ENCODE data around the gene YIPF2.
"Not testable (repeated sequence)": the region's sequence is repeated elsewhere in the genome, so short reads cannot be mapped to it uniquely, and the experiment has no call there.

The YIPF2 gene

GRCh38 chr19:10908380-10908960 lies 20.0 kb downstream of the YIPF2 start:
- DNase-seq = no peak

GRCh38 chr19:10907925-10908324 lies 20.5 kb downstream of the YIPF2 start:
- no peak for DNase-seq

- DNase-seq = no peak
These were observed 29.2 kb downstream of the YIPF2 start for GRCh38 chr19:10899151-10899653.

- no peak for DNase-seq
These were observed 29.8 kb downstream of the YIPF2 start for GRCh38 chr19:10898633-10899032.

GRCh38 chr19:10896851-10897526 lies 31.4 kb downstream of the YIPF2 start:
- DNase-seq = no peak

- DNase-seq = no peak
These were observed 32.5 kb downstream of the YIPF2 start for GRCh38 chr19:10895920-10896319.

GRCh38 chr19:10895363-10895762 lies 33.1 kb downstream of the YIPF2 start:
- DNase-seq = no peak

- no peak for DNase-seq
These were observed 33.6 kb downstream of the YIPF2 start for GRCh38 chr19:10894911-10895213.

GRCh38 chr19:10892256-10892655 lies 36.2 kb downstream of the YIPF2 start:
- no peak for DNase-seq

GRCh38 chr19:10891405-10892086 lies 36.9 kb downstream of the YIPF2 start:
- no peak for DNase-seq

GRCh38 chr19:10889880-10890279 lies 38.6 kb downstream of the YIPF2 start:
- no peak for DNase-seq

GRCh38 chr19:10888421-10888866 lies 40.0 kb downstream of the YIPF2 start:
- no peak for DNase-seq

- DNase-seq = no peak
These were observed 40.6 kb downstream of the YIPF2 start for GRCh38 chr19:10887616-10888367.

- DNase-seq = no peak
These were observed 43.0 kb downstream of the YIPF2 start for GRCh38 chr19:10885201-10886169.

- no peak for DNase-seq
These were observed 44.2 kb downstream of the YIPF2 start for GRCh38 chr19:10884274-10884673.

GRCh38 chr19:10882108-10882457 lies 46.4 kb downstream of the YIPF2 start:
- no peak for DNase-seq

- DNase-seq = no peak
These were observed 46.9 kb downstream of the YIPF2 start for GRCh38 chr19:10881403-10882107.

- DNase-seq = no peak
These were observed 50.2 kb downstream of the YIPF2 start for GRCh38 chr19:10878253-10878652.

- DNase-seq = not testable (repeated sequence)
These were observed 50.8 kb downstream of the YIPF2 start for GRCh38 chr19:10877608-10878007.

- no peak for DNase-seq
These were observed 51.8 kb downstream of the YIPF2 start for GRCh38 chr19:10876459-10877240.

GRCh38 chr19:10874024-10874423 lies 54.4 kb downstream of the YIPF2 start:
- DNase-seq = no peak

Data from activated gamma-delta T cell (primary cell).